Activated CD4-positive, alpha-beta memory T cell treated with anti-CD3 and anti-CD28 coated beads for 36 hours (primary cell): ENCODE data around the gene METRN. TPM values are rescaled to one million over a fixed set of nuclear protein-coding genes. Genes with fewer than 3 reads are reported as not detected.

Experiments
- CTCF ChIA-PET: fragments of 350-600 bp; sonication (Branson Sonifier 250); formaldehyde crosslinking; loops from one replicate; lab custom pipeline; 2021; ENCODE audit warnings: antibody characterized with exemption, inconsistent platforms; lab: Charles Lee
- POLR2A ChIA-PET: fragments of 350-600 bp; sonication (Branson Sonifier 250); formaldehyde crosslinking; loops from one replicate; lab custom pipeline; 2021; ENCODE audit warnings: antibody characterized with exemption; lab: Charles Lee
- DNase-seq: peaks from one replicate; pipeline ENCODE4 v3.0.0-alpha.2; 2020
- H3K27ac Mint-ChIP-seq: one replicate; pipeline ENCODE4 v1.8.0; 2021; ENCODE audit warnings: mixed read lengths
- H3K27me3 Mint-ChIP-seq: one replicate; pipeline ENCODE4 v1.8.0; 2021; ENCODE audit warnings: mixed read lengths
- H3K36me3 Mint-ChIP-seq: one replicate; pipeline ENCODE4 v1.8.0; 2021; ENCODE audit warnings: mixed read lengths
- H3K4me1 Mint-ChIP-seq: one replicate; pipeline ENCODE4 v1.8.0; 2021; ENCODE audit warnings: low read depth, mixed read lengths
- H3K4me3 Mint-ChIP-seq: one replicate; pipeline ENCODE4 v1.8.0; 2021; ENCODE audit warnings: mild to moderate bottlenecking, mixed read lengths
- H3K9me3 Mint-ChIP-seq: one replicate; pipeline ENCODE4 v1.8.0; 2021; ENCODE audit warnings: mixed read lengths
- intact Hi-C: fragments of 100-400 bp; cut with micrococcal nuclease; formaldehyde crosslinking; loops from one replicate; pipeline ENCODE4 v1.15.1; 2023
- total RNA-seq, 2 experiments: library from RNA; stranded (reverse); gene quantifications; one replicate each; pipeline ENCODE4 v1.2.3, GENCODE V29; 2021

Gene METRN
- total RNA-seq, 2 experiments from 2014 or later = 14.6 to 16.0 TPM

DNA sequence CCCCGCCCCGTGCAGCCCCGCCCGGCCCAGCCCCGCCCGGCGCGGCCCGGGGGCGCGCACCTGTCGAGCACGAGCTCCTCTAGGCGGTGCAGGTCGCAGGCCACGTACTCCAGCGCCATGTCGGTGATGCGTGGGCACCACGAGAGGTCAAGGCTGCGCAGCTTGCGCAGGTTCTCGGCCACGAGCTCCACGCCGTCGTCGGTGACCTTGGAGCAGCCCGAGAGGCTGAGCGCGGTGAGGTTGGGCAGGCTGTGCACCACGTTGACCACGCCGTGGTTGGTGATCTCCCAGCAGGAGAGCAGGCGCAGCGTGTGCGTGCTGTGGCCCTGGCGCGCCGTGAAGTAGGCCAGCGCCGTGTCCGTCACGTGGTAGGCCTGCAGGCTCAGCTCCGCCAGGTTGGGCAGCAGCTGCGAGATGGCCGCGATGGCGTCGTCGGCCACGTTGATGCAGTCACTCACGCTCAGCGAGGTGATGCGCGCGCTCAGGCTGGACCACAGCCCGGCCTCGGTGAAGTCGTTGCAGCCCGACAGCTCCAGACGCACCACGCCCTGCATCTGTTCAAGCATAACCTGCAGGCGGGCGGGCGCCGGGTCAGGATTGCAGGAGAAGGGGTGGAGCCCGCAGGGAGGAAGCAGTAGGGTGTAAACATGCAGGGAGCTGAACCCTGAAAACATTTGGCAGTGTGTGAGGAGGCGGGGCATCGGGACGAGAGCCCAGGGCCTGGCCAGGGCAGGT lies 19.4 kb upstream of the METRN start:
- Mint-ChIP-seq H3K27me3 (no peaks in the 10 kb centered on the region), H3K4me3 (peak overlapping the region; percentile 80), H3K27ac (peak overlapping the region; percentile 71), H3K36me3 (no peaks in the 10 kb centered on the region), H3K9me3 (no peaks in the 10 kb centered on the region), H3K4me1 (peaks cover 23% of the 10 kb centered on the region)
- POLR2A ChIA-PET = interaction anchor here (0.7 to 1.6 kb wide), 7 partner anchors 14 to 30 kb away, joined by 3 to 8 read pairs (median 4); partner anchors contain the start of genes ANTKMT, CCDC78, METRN and STUB1
- CTCF ChIA-PET = interaction anchor here (0.7 to 1.9 kb wide), 5 partner anchors 14 to 89 kb away, joined by 3 to 14 read pairs (median 4); no protein-coding TSS in a partner anchor
- peak; percentile 84 for DNase-seq
- intact Hi-C loops = no loop called here

DNA sequence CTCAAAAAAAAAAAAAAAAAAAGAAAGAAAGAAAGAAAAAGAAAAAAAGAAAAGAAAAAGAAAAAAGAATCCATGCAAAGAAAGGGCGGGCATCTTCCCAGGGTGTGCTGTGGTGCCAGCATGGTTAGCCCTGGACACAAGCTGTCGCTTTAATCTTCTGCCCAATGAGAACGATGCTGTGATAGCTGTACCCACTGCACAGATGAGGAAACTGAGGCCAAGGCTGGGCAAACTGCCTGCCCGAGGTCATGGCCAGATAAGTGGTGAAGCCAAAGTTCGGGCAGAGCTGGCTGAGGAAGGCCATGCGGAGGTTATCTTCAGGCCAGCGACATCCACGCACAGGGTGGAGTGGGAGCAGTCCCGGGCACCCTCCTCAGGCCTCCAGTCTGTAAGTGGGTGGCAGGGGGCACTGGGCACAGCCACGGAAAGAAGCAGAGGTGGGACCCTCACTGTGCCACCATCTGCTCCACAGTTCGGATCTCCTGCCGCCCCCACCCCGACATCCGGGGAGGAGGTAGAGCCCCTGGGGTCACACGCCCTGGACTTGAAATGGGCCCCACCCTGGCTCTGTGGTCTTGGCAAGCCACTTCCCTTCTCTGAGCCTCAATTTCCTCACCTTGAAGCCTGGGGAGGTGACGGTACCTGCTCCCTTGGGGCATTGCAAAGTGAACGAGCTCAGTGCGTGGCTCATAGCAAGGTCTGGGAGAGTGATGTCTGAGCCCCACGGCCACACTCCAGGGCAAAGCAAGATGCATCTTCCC lies 15.8 kb upstream of the METRN start:
- no peak for DNase-seq
- Mint-ChIP-seq H3K27me3 (peaks cover 19% of the 10 kb centered on the region), H3K4me3 (no peak overlapping the region), H3K9me3 (no peaks in the 10 kb centered on the region), H3K4me1 (peaks cover 23% of the 10 kb centered on the region), H3K27ac (no peak overlapping the region), H3K36me3 (no peaks in the 10 kb centered on the region)
- ChIA-PET POLR2A (no interaction called here), CTCF (no interaction called here)
- intact Hi-C loops = no loop called here

DNA sequence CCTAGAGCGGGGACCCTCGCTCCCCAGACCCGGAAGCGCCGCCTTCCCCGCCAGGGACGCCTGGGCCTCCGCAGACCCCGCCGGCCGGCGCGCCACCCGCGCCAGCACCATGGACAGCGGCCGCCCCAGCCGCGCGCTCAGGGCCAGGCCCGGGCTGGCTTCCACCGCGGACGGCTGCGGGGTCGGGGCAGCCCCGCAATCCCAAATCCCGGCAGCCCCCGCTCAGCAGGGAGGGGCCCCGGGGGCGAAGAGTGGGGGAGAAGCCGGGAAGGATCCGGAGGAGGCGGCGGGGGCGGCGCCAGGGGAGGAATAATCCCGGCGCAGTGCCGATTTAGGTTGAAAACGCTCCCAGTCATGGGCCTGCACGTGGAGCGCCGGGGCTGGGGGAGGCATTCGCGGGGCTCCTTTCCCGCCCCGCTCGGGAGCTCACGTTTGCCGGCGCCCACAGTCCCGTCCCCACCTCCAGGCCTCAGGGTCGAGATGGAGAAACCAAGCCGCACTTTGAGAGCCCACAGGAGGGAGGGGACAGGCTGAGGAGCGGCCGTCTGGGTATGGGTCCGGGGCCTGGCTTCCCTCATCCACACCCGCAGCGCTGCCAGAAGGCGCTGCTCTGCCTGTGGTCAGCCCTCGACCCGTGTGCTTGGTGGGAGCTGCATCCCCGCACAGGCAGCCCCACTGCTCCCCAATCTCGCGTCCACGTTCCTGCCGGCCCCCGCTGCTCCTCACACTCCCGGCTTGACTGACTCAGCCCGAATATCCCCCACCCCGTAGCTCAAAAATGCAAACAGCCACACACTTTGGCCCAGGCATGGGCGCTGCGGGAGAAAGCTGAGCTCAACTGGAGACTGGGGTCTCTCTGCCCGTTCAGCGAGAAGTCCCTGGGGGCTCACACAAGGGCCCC lies 14.0 kb upstream of the METRN start:
- peaks cover 21% of the 10 kb centered on the region for H3K27me3 Mint-ChIP-seq
- ChIA-PET CTCF (interaction anchor here (2.0 kb wide), 1 partner anchor 84 kb away, joined by 5 read pairs; no protein-coding TSS in a partner anchor), POLR2A (interaction anchor here (1.2 kb wide), 1 partner anchor 10 kb away, joined by 3 read pairs; no protein-coding TSS in a partner anchor)
- H3K36me3 Mint-ChIP-seq = no peaks in the 10 kb centered on the region
- no peak overlapping the region for H3K27ac Mint-ChIP-seq
- DNase-seq = peak; percentile 52
- intact Hi-C loops = no loop called here
- H3K4me3 Mint-ChIP-seq = no peak overlapping the region
- no peaks in the 10 kb centered on the region for H3K9me3 Mint-ChIP-seq
- H3K4me1 Mint-ChIP-seq = peaks cover 14% of the 10 kb centered on the region

DNA sequence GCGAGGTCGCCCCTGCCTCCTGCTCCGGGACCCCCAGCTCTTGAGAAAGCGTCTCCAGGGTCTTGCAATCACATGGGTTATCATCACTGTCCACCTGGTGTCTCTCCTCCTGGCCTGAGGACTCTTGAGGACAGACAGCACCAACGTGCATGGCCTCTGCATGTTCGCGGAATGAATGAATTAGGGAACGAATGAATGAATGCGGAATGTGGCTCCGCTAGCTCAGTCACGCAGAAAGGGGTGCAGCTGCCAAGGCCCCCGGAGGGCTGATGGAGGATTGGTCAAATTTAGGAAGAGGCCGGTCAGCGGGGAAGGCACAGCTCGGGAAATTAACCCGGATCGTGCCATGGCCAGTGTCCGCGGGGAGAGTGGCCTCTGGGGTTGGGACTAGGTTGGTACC lies 12.6 kb upstream of the METRN start:
- Mint-ChIP-seq H3K27me3 (peaks cover 32% of the 10 kb centered on the region), H3K4me3 (no peak overlapping the region), H3K27ac (no peak overlapping the region), H3K36me3 (no peaks in the 10 kb centered on the region), H3K4me1 (peaks cover 6% of the 10 kb centered on the region), H3K9me3 (no peaks in the 10 kb centered on the region)
- no peak for DNase-seq
- POLR2A ChIA-PET = interaction anchor here (1.2 kb wide), 1 partner anchor 12 kb away, joined by 3 read pairs; no protein-coding TSS in a partner anchor
- intact Hi-C loops = no loop called here
- CTCF ChIA-PET = interaction anchor here (2.0 to 2.4 kb wide), 2 partner anchors 10 to 83 kb away, joined by 5 to 9 read pairs; no protein-coding TSS in a partner anchor

DNA sequence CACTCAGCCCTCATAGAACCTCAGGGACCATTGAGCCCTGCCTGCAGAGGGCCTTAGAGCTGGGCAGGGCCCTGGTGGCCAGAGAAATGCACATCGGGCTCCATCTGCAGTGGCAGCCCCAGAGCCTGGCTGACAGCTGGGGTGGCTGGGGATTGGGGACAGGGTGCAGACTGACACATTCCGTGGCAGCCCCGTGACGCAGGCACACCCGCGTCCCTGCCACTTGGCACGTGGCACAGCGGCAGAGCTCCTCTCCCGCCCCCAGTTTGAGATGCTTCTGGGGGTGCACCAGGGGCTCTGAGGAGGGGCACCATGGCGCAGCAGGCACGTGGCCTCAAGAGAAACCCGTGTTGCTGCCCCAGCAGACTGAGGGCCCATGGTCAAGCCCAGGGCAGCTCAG lies 11.5 kb upstream of the METRN start:
- POLR2A ChIA-PET = no interaction called here
- H3K27ac Mint-ChIP-seq = no peak overlapping the region
- no peaks in the 10 kb centered on the region for H3K36me3 Mint-ChIP-seq
- CTCF ChIA-PET = interaction anchor here (1.1 to 2.4 kb wide), 2 partner anchors 9 to 82 kb away, joined by 3 to 9 read pairs; no protein-coding TSS in a partner anchor
- peaks cover 6% of the 10 kb centered on the region for H3K4me1 Mint-ChIP-seq
- H3K27me3 Mint-ChIP-seq = peaks cover 40% of the 10 kb centered on the region
- intact Hi-C loops = no loop called here
- DNase-seq = no peak
- H3K4me3 Mint-ChIP-seq = no peak overlapping the region
- no peaks in the 10 kb centered on the region for H3K9me3 Mint-ChIP-seq

DNA sequence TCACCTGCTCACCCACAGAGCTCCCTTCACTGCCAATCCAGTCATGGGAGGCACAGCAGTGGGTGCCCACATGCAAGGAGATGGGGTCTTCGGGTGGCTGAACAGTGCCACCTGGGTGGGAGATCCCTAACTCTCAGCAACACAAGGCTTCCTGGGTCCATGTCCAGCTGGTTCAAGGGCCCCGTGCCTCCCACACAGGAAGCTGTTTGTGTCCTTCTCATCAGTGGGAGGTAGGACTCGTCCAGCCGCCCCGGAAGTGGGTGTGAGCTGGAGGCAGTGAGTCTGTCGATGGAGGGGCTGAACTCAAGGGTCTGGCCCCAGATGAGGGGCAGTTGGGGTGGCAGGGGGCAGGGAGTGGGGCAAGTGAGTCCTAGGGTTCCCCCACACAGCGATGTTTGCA lies 10.9 kb upstream of the METRN start:
- ChIA-PET CTCF (interaction anchor here (1.1 to 2.4 kb wide), 3 partner anchors 9 to 81 kb away, joined by 3 to 9 read pairs (median 4); partner anchors contain the start of gene METRN), POLR2A (no interaction called here)
- H3K9me3 Mint-ChIP-seq = no peaks in the 10 kb centered on the region
- H3K4me3 Mint-ChIP-seq = no peak overlapping the region
- peaks cover 6% of the 10 kb centered on the region for H3K4me1 Mint-ChIP-seq
- H3K36me3 Mint-ChIP-seq = no peaks in the 10 kb centered on the region
- H3K27ac Mint-ChIP-seq = no peak overlapping the region
- intact Hi-C loops = no loop called here
- no peak for DNase-seq
- peaks cover 45% of the 10 kb centered on the region for H3K27me3 Mint-ChIP-seq

DNA sequence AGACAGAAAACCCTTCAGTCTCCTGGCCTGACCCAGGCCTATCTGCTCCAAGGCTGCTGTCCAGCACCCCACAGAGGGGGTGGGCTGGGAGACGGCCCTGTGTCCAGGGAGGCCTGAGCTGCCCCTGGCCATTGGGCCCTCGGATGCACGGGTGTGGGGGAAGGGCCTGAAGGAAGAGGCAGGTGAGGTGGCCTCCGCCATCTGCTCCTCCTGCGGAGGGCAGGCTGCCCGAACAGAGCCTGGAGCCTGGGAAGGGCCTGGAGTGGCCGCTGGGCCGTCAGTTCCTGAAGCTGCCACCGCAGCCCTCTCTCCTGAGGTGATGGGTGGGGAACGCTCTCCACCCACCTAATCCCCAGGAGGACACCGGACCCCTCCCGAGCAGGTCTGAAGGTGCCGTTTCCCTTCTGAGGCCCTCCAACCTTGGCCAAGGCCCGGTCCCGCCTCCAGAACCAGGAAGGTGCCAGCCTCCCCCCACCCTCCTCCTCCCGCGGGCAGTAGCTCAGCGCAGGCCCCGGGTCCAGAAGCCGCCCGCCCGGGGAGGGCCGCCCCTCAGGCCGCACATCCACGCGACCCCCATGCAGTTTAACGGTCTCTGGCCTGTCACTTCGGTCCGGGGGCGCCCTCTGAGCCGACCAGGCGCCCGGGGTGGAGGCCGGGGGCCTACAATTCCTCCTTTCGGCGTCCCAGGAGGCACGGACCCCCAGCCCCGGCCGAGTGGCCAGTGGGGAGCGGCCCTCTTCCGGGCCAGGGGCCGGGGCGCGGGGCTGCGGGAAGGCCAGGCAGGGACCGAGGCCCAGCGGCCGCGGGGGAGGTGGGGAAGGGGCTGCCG lies 10.2 kb upstream of the METRN start:
- no peaks in the 10 kb centered on the region for H3K36me3 Mint-ChIP-seq
- H3K27ac Mint-ChIP-seq = no peak overlapping the region
- peaks cover 2% of the 10 kb centered on the region for H3K4me1 Mint-ChIP-seq
- CTCF ChIA-PET = interaction anchor here (1.2 kb wide), 1 partner anchor 10 kb away, joined by 4 read pairs; the partner anchor contains the start of gene METRN
- DNase-seq = no peak
- no peak overlapping the region for H3K4me3 Mint-ChIP-seq
- POLR2A ChIA-PET = no interaction called here
- intact Hi-C loops = no loop called here
- no peaks in the 10 kb centered on the region for H3K9me3 Mint-ChIP-seq
- H3K27me3 Mint-ChIP-seq = peaks cover 51% of the 10 kb centered on the region

DNA sequence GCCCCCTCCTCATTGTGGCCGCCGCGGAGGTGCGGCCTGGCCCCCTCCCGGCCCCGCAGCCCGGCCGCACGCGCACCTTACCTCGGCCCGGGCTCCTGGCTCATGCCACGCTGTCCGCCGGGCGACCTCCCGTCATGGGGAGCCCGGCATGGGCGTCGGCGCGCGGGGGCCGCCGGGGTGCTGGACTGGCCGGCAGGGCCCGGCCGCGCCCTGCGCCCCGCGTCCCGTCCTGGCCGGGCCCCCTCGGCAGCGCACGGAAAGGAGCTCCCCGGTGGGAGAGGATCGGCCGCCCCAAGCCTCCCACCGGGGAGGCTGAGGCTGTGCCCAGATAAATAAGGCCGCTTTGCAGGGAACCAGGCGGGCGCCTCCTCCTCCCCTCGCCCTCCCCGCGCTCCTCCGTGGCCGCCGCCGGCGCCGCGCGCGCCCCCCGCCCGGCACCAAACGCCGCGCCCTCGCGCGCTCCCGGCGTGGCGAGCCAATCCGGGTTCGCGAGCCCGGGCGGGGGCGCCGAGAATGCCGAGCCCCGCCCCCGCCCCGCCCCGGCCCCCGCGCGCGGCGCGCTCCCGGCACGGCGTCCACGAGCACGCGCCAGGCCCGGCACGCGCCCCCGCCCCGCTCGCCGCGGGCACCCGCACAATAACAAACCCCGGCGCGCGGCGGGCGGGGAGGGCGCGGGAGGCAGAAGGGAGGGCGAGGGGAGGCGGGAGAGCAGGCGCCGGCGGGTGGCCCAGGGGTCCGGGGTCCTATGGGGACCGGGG lies 9.3 kb upstream of the METRN start, which contains the start of gene FBXL16:
FBXL16 (minus strand) TSS at position 371 of the 758 bp plus-strand sequence. CDS start 8,396 bp downstream, outside the sequence.
- CTCF ChIA-PET = no interaction called here
- H3K36me3 Mint-ChIP-seq = no peaks in the 10 kb centered on the region
- no peaks in the 10 kb centered on the region for H3K4me1 Mint-ChIP-seq
- H3K27ac Mint-ChIP-seq = no peak within 1 kb of the TSS
- POLR2A ChIA-PET = no interaction called here
- intact Hi-C loops = no loop called here
- no peak within 1 kb of the TSS for H3K4me3 Mint-ChIP-seq
- H3K9me3 Mint-ChIP-seq = no peaks in the 10 kb centered on the region
- peaks cover 56% of the 10 kb centered on the region for H3K27me3 Mint-ChIP-seq
- no peak for DNase-seq

DNA sequence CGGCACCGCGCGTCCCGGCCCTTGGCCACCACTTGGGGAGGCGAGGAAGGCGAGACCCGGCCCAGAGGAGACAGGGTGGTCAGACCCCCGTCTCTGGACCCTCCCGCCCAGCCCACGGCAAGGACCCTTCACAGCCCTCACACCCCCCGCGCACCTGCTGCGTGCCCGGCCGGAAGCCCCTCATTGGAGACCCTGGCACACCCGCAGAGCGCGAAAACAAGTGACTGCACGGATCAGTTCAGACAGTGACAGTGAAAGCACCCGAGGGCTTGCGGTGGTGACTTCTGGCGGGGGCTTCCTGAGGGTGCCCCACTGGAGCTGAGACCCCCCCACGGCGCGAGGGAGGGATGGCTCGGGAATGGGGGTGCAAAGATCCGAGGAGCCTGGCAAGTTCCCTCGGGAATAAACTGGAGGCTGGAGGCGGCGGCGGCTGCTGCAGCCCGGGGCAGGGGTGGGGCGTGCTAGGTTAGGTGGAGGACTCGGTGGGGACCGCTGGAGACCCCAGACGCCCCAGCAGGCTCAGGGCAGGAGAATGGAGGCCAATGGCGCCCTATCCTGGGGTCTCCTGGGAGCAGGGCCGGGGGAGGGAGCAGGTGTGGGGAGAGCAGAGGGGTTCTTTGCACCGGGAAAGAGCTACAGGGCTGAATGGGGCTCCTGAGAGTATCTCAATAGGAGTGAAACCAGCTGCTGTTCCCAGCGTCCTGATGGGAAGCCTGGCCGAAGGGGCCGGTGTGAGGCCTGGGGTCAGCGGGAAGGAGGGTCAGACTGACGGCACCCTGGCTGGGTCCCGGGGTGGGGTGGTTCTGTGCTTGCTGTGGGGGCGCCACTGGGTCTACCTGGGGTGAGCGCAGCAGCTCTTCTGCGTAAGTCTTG lies 8.5 kb upstream of the METRN start:
- H3K4me1 Mint-ChIP-seq = no peaks in the 10 kb centered on the region
- no peak overlapping the region for H3K4me3 Mint-ChIP-seq
- ChIA-PET POLR2A (interaction anchor here (1.0 kb wide), 1 partner anchor 77 kb away, joined by 3 read pairs; no protein-coding TSS in a partner anchor), CTCF (interaction anchor here (1.2 to 2.0 kb wide), 3 partner anchors 13 to 79 kb away, joined by 3 to 6 read pairs (median 4); no protein-coding TSS in a partner anchor)
- H3K36me3 Mint-ChIP-seq = no peaks in the 10 kb centered on the region
- H3K27me3 Mint-ChIP-seq = peaks cover 56% of the 10 kb centered on the region
- DNase-seq = no peak
- intact Hi-C loops = no loop called here
- no peak overlapping the region for H3K27ac Mint-ChIP-seq
- H3K9me3 Mint-ChIP-seq = no peaks in the 10 kb centered on the region
